ENCODE results near the gene DAPK1.

The DAPK1 gene

GRCh38 chr9:87701491-87701890 lies 203.8 kb downstream of the DAPK1 start:
- Histone ChIP-seq H3K36me3 (ENCODE audit: control insufficient read depth in 2 of 2, insufficient read depth in 1 of 2, low read length in 2 of 2) (peaks cover 0 to 56% of the 10 kb centered on the region in 2 experiments), H3K4me3 (ENCODE audit: low read depth, low read length) (no peak overlapping the region), H3K27ac (ENCODE audit: extremely low read depth, low read depth, low read length) (no peak overlapping the region), H3K4me1 (ENCODE audit: control insufficient read depth, insufficient read depth, low read length) (no peaks in the 10 kb centered on the region), H3K9me3 (ENCODE audit: control insufficient read depth, insufficient read depth, low read depth, low read length) (no peaks in the 10 kb centered on the region)
- TF ChIP-seq ZNF138 (tag by site-specific recombination; IDR thresholded peaks at IDR 0.05; ENCODE audit: borderline replicate concordance) (no peak), ZNF274 (IDR thresholded peaks at IDR 0.05; ENCODE audit: low read length) (no peak), ZNF274 (tag by site-specific recombination; IDR thresholded peaks at IDR 0.05; ENCODE audit: borderline replicate concordance) (no peak), ZNF324 (tag by site-specific recombination; IDR thresholded peaks at IDR 0.05) (no peak), ZBTB7A (tag by site-specific recombination; IDR thresholded peaks at IDR 0.05; ENCODE audit: low read depth) (no peak), ZNF394 (tag by site-specific recombination; IDR thresholded peaks at IDR 0.05; ENCODE audit: borderline replicate concordance) (no peak), PRDM4 (tag by site-specific recombination; IDR thresholded peaks at IDR 0.05) (no peak), HOXD13 (CRISPR knock-in tag; IDR thresholded peaks at IDR 0.05; ENCODE audit: borderline replicate concordance) (no peak), ZNF585B (tag by site-specific recombination; IDR thresholded peaks at IDR 0.05) (no peak), TCF7L2 (IDR thresholded peaks at IDR 0.05; ENCODE audit: borderline replicate concordance, low read depth, low read length) (no peak), ZNF701 (tag by site-specific recombination; IDR thresholded peaks at IDR 0.05) (no peak), ZNF488 (tag by site-specific recombination; IDR thresholded peaks at IDR 0.05) (no peak), ZNF114 (tag by site-specific recombination; IDR thresholded peaks at IDR 0.05) (no peak), WT1 (tag by site-specific recombination; IDR thresholded peaks at IDR 0.05) (no peak), PATZ1 (tag by site-specific recombination; IDR thresholded peaks at IDR 0.05) (no peak), KLF9 (tag by site-specific recombination; IDR thresholded peaks at IDR 0.05; ENCODE audit: low read depth) (no peak), ZNF843 (tag by site-specific recombination; IDR thresholded peaks at IDR 0.05) (no peak), ZBTB49 (tag by site-specific recombination; IDR thresholded peaks at IDR 0.05; ENCODE audit: low read depth) (no peak), ZNF518A (tag by site-specific recombination; conservative IDR thresholded peaks at IDR 0.05; ENCODE audit: low read depth) (no peak)
- POLR2A ChIA-PET, result interaction anchor here (0.6 to 0.7 kb wide), 2 partner anchors 11 to 1270 kb away, joined by 3 to 4 read pairs; no protein-coding TSS in a partner anchor
- CTCF ChIA-PET, result interaction anchor here (0.6 to 1.4 kb wide), 3 partner anchors 92 to 253 kb away, joined by 3 to 4 read pairs (median 3); no protein-coding TSS in a partner anchor
